SK-N-SH (cell line): ENCODE data around the gene YJEFN3.

Source experiments
- CTCF ChIP-seq: fragments of 200-600 bp; sonication (generic); IDR thresholded peaks from 2 replicates; pipeline ENCODE4 v1.6.1; 2017; ENCODE audit warnings: antibody characterized with exemption, mild to moderate bottlenecking, moderate library complexity
- EZH2phosphoT487 ChIP-seq: fragments of 200-600 bp; sonication (generic); IDR thresholded peaks from 2 replicates; pipeline ENCODE4 v1.6.1; 2017; ENCODE audit warnings: low read depth, mixed run types, mild to moderate bottlenecking, antibody characterized with exemption, moderate library complexity, borderline replicate concordance
- FOXM1 ChIP-seq: IDR thresholded peaks from 2 replicates; pipeline ENCODE4 v1.4.0; 2012; ENCODE audit warnings: low read depth, mild to moderate bottlenecking
- JUND ChIP-seq: IDR thresholded peaks from 2 replicates; pipeline ENCODE4 v1.4.0; 2012
- MEF2A ChIP-seq: IDR thresholded peaks from 2 replicates; pipeline ENCODE4 v1.4.0; 2012; ENCODE audit warnings: low read depth, borderline replicate concordance
- USF1 ChIP-seq: IDR thresholded peaks from 2 replicates; pipeline ENCODE4 v1.4.0; 2012; ENCODE audit warnings: low read depth, borderline replicate concordance
- YY1 ChIP-seq: IDR thresholded peaks from 2 replicates; pipeline ENCODE4 v1.4.0; 2012; ENCODE audit warnings: low read depth, mild to moderate bottlenecking

GRCh38 chr19:19584356-19584755, 55.6 kb downstream of the YJEFN3 start:
- TF ChIP-seq JUND (no peak), USF1 (no peak), EZH2phosphoT487 (no peak), CTCF (no peak), MEF2A (no peak), FOXM1 (no peak), YY1 (no peak)
